Mucosa of descending colon (tissue), 3 donors: ENCODE measurements around the gene CCDC71L. TPM values are rescaled to one million over a fixed set of nuclear protein-coding genes. Genes with fewer than 3 reads are reported as not detected.
"Not testable (repeated sequence)": the region's sequence is repeated elsewhere in the genome, so short reads cannot be mapped to it uniquely, and the experiment has no call there.

Experiments used
- ATAC-seq: fragments of 200-7000 bp; cut with Tn5 transposase; one replicate; pipeline ENCODE4 v1.9.1; 2020; ENCODE audit warnings: mild to moderate bottlenecking, moderate library complexity
- DNase-seq, 3 donors: peaks; one replicate each; pipeline ENCODE4 v3.0.0-alpha.2; 2020
- H3K36me3 ChIP-seq: fragments of 200-600 bp; one replicate; pipeline ENCODE4 v1.8.0; 2021; ENCODE audit warnings: low read depth, mild to moderate bottlenecking
- H3K4me1 ChIP-seq: fragments of 200-600 bp; one replicate; pipeline ENCODE4 v1.8.0; 2021; ENCODE audit warnings: low read depth, mild to moderate bottlenecking
- H3K4me3 ChIP-seq: fragments of 200-600 bp; one replicate; pipeline ENCODE4 v1.8.0; 2021; ENCODE audit warnings: mild to moderate bottlenecking
- H3K9me3 ChIP-seq: fragments of 200-600 bp; one replicate; pipeline ENCODE4 v1.8.0; 2021; ENCODE audit warnings: mild to moderate bottlenecking
- intact Hi-C, 2 donors: fragments of 100-400 bp; cut with DNase I in 1 of 2; cut with micrococcal nuclease in 1 of 2; formaldehyde crosslinking; loops; one replicate each; pipeline versions ENCODE4 v1.11.0 to v1.11.1; 2022; cut with DNase I, micrococcal nuclease
- long read RNA-seq, 2 donors: library from polyadenylated mRNA; unstranded; transcript quantifications; one replicate each; pipeline ENCODE4 v2.0.0, GENCODE V29; 2019 to 2021
- total RNA-seq, 3 donors: library from RNA; stranded (reverse); fragmentation: NEBNext Ultra II Directional in 2 of 3; extraction: Animal tissue kit (Norgen Biotek cat#: 25700) in 2 of 3; gene quantifications; one replicate each; pipeline versions ENCODE4 v1.2.1 to v1.2.4, GENCODE V29; 2021 to 2023
- TF ChIP-seq, protein P1 (sequence below): fragments of 200-600 bp; IDR thresholded peaks from one replicate; pipeline ENCODE4 v1.8.0; 2022; ENCODE audit warnings: antibody characterized with exemption, mild to moderate bottlenecking
- donor health status: DM: no; HTN: no; CAD: no; lungs with moderate emphysema.
- donor health status: DM: no; HTN: no; CAD: no.
- donor health status: DM: no; HTN: yes; CAD: no.

The CCDC71L gene
- 10 to 100 TPM; 17.4 to 25.6 (median 22.1) TPM for total RNA-seq
- long read RNA-seq, donor 1, full-length matches to known transcripts = 15 of 15 reads
- long read RNA-seq, donor 1, partial matches to known transcripts = 0 of 15 reads
- long read RNA-seq, donor 1, other reads (novel, unspliced or antisense) = 0 of 15 reads
- long read RNA-seq, donor 2 = 0 reads

- intact Hi-C loops = no loop called here
- DNase-seq (peak; percentile 96 to 97 (median 97)), ATAC-seq (peak; percentile 85)
- H3K4me3 ChIP-seq = peak within 1 kb of the TSS; percentile 78
- no peaks in the 10 kb centered on the region for H3K9me3 ChIP-seq
- TF ChIP-seq, protein P1, sequence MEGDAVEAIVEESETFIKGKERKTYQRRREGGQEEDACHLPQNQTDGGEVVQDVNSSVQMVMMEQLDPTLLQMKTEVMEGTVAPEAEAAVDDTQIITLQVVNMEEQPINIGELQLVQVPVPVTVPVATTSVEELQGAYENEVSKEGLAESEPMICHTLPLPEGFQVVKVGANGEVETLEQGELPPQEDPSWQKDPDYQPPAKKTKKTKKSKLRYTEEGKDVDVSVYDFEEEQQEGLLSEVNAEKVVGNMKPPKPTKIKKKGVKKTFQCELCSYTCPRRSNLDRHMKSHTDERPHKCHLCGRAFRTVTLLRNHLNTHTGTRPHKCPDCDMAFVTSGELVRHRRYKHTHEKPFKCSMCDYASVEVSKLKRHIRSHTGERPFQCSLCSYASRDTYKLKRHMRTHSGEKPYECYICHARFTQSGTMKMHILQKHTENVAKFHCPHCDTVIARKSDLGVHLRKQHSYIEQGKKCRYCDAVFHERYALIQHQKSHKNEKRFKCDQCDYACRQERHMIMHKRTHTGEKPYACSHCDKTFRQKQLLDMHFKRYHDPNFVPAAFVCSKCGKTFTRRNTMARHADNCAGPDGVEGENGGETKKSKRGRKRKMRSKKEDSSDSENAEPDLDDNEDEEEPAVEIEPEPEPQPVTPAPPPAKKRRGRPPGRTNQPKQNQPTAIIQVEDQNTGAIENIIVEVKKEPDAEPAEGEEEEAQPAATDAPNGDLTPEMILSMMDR = no peak
- H3K36me3 ChIP-seq = no peaks in the 10 kb centered on the region
- peaks cover 12% of the 10 kb centered on the region for H3K4me1 ChIP-seq
Measured at GRCh38 chr7:106660862-106661720, at the start of gene CCDC71L. TSS of gene CCDC71L (minus strand) at chr7:106661158. CDS start at chr7:106660896, 262 bp downstream.

DNA sequence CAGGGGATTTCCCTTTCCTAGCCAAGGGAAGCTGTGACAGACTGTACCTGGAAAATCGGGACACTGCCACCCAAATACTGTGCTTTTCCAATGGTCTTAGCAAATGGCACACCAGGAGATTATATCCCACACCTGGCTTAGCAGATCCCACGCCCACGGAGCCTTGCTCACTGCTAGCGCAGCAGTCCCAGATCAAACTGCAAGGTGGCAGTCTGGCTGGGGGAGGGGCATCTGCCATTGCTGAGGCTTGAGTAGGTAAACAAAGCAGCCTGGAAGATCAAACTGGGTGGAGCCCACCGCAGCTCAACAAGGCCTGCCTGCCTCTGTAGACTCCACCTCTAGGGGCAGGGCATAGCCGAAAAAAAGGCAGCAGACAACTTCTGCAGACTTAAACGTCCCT lies 48.6 kb upstream of the CCDC71L start:
- intact Hi-C loops, H3K4me1 ChIP-seq, H3K4me3 ChIP-seq, DNase-seq, ATAC-seq, H3K9me3 ChIP-seq, H3K36me3 ChIP-seq: not testable (repeated sequence)

GRCh38 chr7:106704000-106704840 lies 43.3 kb upstream of the CCDC71L start:
- H3K9me3 ChIP-seq = no peaks in the 10 kb centered on the region
- H3K36me3 ChIP-seq = no peaks in the 10 kb centered on the region
- H3K4me3 ChIP-seq = no peak overlapping the region
- intact Hi-C loops = no loop called here
- H3K4me1 ChIP-seq = no peaks in the 10 kb centered on the region
- TF ChIP-seq, protein P1 = no peak
- DNase-seq (no peak), ATAC-seq (no peak)

- H3K4me1 ChIP-seq = no peaks in the 10 kb centered on the region
- no peak for ATAC-seq
- intact Hi-C loops = no loop called here
Measured at GRCh38 chr7:106693677-106694353, 32.9 kb upstream of the CCDC71L start.

DNA sequence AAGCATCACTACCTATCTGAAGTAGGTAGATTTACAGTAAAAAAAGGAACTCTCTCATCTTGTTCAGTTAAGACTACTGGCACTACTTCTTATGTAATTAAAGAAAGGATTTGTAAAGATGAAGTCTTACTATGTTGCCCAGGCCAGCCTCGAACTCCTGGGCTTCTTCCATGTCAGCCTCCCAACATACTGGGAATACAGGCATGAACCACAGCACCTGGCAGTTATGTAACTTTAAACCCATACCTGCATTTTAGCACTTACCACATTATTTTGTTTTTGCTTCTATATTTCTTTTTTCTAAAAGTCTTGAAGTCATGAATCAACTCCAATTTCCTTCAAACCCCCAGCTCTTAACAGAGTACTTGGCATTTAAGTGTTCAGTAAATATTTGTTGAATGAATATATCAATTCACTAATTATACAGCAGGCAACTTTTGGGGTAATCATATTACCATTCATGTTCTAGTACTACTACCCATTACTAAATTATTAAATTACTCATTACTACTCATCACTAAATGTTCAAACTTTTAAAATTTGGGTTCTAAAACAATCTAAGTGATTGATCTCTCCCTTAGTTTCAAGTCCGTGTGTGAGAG lies 31.6 kb upstream of the CCDC71L start:
- TF ChIP-seq, protein P1 = no peak
- ATAC-seq = no peak
- no peak overlapping the region for H3K4me3 ChIP-seq

More at GRCh38 chr7:106693677-106694353, 32.9 kb upstream of the CCDC71L start:
- TF ChIP-seq, protein P1 = no peak
- no peaks in the 10 kb centered on the region for H3K9me3 ChIP-seq
- DNase-seq = no peak
- H3K36me3 ChIP-seq = no peaks in the 10 kb centered on the region
- H3K4me3 ChIP-seq = no peak overlapping the region

DNA sequence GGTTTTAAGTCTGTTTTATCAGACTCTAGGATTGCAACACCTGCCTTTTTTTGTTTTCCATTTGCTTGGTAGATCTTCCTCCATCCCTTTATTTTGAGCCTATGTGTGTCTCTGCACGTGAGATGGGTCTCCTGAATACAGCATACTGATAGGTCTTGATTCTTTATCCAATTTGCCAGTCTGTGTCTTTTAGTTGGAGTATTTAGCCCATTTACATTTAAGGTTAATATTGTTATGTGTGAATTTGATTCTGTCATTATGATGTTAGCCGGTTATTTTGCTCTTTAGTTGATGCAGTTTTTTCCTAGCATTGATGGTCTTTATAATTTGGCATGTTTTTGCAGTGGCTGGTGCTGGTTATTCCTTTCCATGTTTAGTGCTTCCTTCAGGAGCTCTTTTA lies 27.2 kb upstream of the CCDC71L start:
- DNase-seq, ATAC-seq, H3K36me3 ChIP-seq, H3K4me1 ChIP-seq, H3K9me3 ChIP-seq, intact Hi-C loops, H3K4me3 ChIP-seq: not testable (repeated sequence)

More for the DNA sequence above, 31.6 kb upstream of the CCDC71L start:
- intact Hi-C loops = no loop called here
- Histone ChIP-seq H3K9me3 (no peaks in the 10 kb centered on the region), H3K4me1 (no peaks in the 10 kb centered on the region), H3K36me3 (no peaks in the 10 kb centered on the region)
- no peak for DNase-seq
